ENCODE measurements around the gene PNKD. TPM values are rescaled to one million over a fixed set of nuclear protein-coding genes. Genes with fewer than 3 reads are reported as not detected.
A peak's percentile ranks its signal among the peaks of the same experiment; 100 is the strongest.

The PNKD gene
- total RNA-seq, 1 donor from 2014 or later, result 58.4 TPM

- H3K27me3 Mint-ChIP-seq, result no peaks in the 10 kb centered on the region
- no peak for DNase-seq (ENCODE audit: extremely low spot score, unreplicated experiment)
- H3K4me3 Mint-ChIP-seq, result no peak overlapping the region
- H3K9me3 Mint-ChIP-seq, result no peaks in the 10 kb centered on the region
- H3K36me3 Mint-ChIP-seq, result peaks cover 9% of the 10 kb centered on the region
- H3K4me1 Mint-ChIP-seq (ENCODE audit: unreplicated experiment), result peaks cover 33% of the 10 kb centered on the region
- H3K27ac Mint-ChIP-seq, result peak overlapping the region; percentile 72
- TF ChIP-seq CTCF (conservative IDR thresholded peaks at IDR 0.05), result no peak
These were observed 8.7 kb upstream of the PNKD start for GRCh38 chr2:218261423-218262236.

GRCh38 chr2:218262237-218262600 is 8.1 kb upstream of the PNKD start:
- TF ChIP-seq CTCF (conservative IDR thresholded peaks at IDR 0.05), result no peak
- no peak for DNase-seq (ENCODE audit: extremely low spot score, unreplicated experiment)
- Mint-ChIP-seq H3K9me3 (no peaks in the 10 kb centered on the region), H3K27me3 (no peaks in the 10 kb centered on the region), H3K4me1 (ENCODE audit: unreplicated experiment) (peaks cover 34% of the 10 kb centered on the region), H3K36me3 (peaks cover 11% of the 10 kb centered on the region), H3K27ac (no peak overlapping the region), H3K4me3 (no peak overlapping the region)

GRCh38 chr2:218262631-218263586 is 7.4 kb upstream of the PNKD start:
- H3K9me3 Mint-ChIP-seq, result no peaks in the 10 kb centered on the region
- H3K27ac Mint-ChIP-seq, result no peak overlapping the region
- H3K4me1 Mint-ChIP-seq (ENCODE audit: unreplicated experiment), result peaks cover 40% of the 10 kb centered on the region
- TF ChIP-seq CTCF (conservative IDR thresholded peaks at IDR 0.05), result no peak
- H3K4me3 Mint-ChIP-seq, result no peak overlapping the region
- no peaks in the 10 kb centered on the region for H3K27me3 Mint-ChIP-seq
- no peak for DNase-seq (ENCODE audit: extremely low spot score, unreplicated experiment)
- peaks cover 15% of the 10 kb centered on the region for H3K36me3 Mint-ChIP-seq

GRCh38 chr2:218263817-218264641 is 6.3 kb upstream of the PNKD start:
- TF ChIP-seq CTCF (conservative IDR thresholded peaks at IDR 0.05), result no peak
- Mint-ChIP-seq H3K36me3 (peaks cover 15% of the 10 kb centered on the region), H3K9me3 (no peaks in the 10 kb centered on the region), H3K4me3 (peak overlapping the region; percentile 43), H3K27me3 (no peaks in the 10 kb centered on the region), H3K27ac (peak overlapping the region; percentile 77), H3K4me1 (ENCODE audit: unreplicated experiment) (peaks cover 35% of the 10 kb centered on the region)
- no peak for DNase-seq (ENCODE audit: extremely low spot score, unreplicated experiment)

Data from type B pancreatic cell (in vitro differentiated cells).